Liver (tissue), 3 donors: Measurements from ENCODE around the gene UMODL1.

Source experiments
- ATF3 ChIP-seq: IDR thresholded peaks from 2 replicates; pipeline ENCODE4 v1.6.1; 2016; ENCODE audit warnings: antibody characterized with exemption
- CTCF ChIP-seq: fragments of 150-350 bp; IDR thresholded peaks from 2 replicates; pipeline ENCODE4 v1.5.1; 2017; ENCODE audit warnings: improper control_type of control experiment, low read depth, low read length; ENCODE audit not compliant: missing input control
- GABPA ChIP-seq, 2 donors: IDR thresholded peaks in 1 of 2; conservative IDR thresholded peaks in 1 of 2; 2 replicates each; pipeline ENCODE4 v1.6.1; 2016; ENCODE audit warnings: antibody characterized with exemption in 2 of 2, mild to moderate bottlenecking in 1 of 2, moderate library complexity in 1 of 2
- JUND ChIP-seq, 2 donors: IDR thresholded peaks; 2 replicates each; pipeline ENCODE4 v1.6.1; 2016; ENCODE audit warnings: antibody characterized with exemption in 2 of 2
- MAX ChIP-seq: IDR thresholded peaks from 2 replicates; pipeline ENCODE4 v1.6.1; 2016; ENCODE audit warnings: antibody characterized with exemption
- REST ChIP-seq: IDR thresholded peaks from 2 replicates; pipeline ENCODE4 v1.6.1; 2016; ENCODE audit warnings: antibody characterized with exemption, mild to moderate bottlenecking
- SP1 ChIP-seq: IDR thresholded peaks from 2 replicates; pipeline ENCODE4 v1.6.1; 2018; ENCODE audit warnings: antibody characterized with exemption, mild to moderate bottlenecking
- TAF1 ChIP-seq: conservative IDR thresholded peaks from 2 replicates; pipeline ENCODE4 v1.6.1; 2016; ENCODE audit warnings: antibody characterized with exemption, mild to moderate bottlenecking
- YY1 ChIP-seq: IDR thresholded peaks from 2 replicates; pipeline ENCODE4 v1.6.1; 2016; ENCODE audit warnings: antibody characterized with exemption, mild to moderate bottlenecking
- donor health status: healthy.
- donor health status: healthy.

- TF ChIP-seq CTCF: no peak
- no peak for TF ChIP-seq TAF1
- TF ChIP-seq ATF3: no peak
- no peak for TF ChIP-seq REST
- TF ChIP-seq JUND (IDR thresholded peaks at IDR 0.05): no peak
- TF ChIP-seq GABPA (IDR thresholded peaks at IDR 0.05 in 1 of 2, conservative IDR thresholded peaks at IDR 0.05 in 1 of 2): no peak
- no peak for TF ChIP-seq MAX
- peak; percentile 14 for TF ChIP-seq YY1
- TF ChIP-seq SP1: no peak
Measured at GRCh38 chr21:42188663-42189062, 117.5 kb downstream of the UMODL1 start.
